Activated CD8-positive, alpha-beta memory T cell treated with anti-CD3 and anti-CD28 coated beads for 1 hour (primary cell): Measurements from ENCODE around the gene SHISA6.

Experiments used
- DNase-seq, 2 donors: peaks; one replicate each; pipeline ENCODE4 v3.0.0-alpha.2; 2020; ENCODE audit warnings: low read depth in 1 of 2; ENCODE audit errors: extremely low read depth in 1 of 2

The SHISA6 gene

DNA sequence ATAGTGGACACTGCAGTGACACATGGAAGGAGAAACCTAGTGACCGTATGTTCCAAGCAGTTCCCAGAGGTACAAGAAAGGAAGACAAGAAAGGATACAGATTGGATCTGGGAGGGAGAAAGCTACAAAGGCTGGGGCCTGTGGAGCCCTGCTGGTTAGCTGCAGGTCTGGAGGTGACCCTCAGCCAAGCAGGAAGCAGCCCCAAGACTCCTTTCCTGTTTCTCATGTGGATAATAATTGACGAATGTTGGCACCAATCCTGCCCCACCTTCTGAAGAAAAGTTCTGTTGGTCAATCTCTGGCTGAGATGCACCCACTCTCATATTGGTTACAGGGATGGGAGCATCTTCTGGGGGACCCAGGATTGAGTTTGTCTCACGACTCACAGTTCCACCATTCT lies 99.8 kb downstream of the SHISA6 start:
- no peak for DNase-seq

DNA sequence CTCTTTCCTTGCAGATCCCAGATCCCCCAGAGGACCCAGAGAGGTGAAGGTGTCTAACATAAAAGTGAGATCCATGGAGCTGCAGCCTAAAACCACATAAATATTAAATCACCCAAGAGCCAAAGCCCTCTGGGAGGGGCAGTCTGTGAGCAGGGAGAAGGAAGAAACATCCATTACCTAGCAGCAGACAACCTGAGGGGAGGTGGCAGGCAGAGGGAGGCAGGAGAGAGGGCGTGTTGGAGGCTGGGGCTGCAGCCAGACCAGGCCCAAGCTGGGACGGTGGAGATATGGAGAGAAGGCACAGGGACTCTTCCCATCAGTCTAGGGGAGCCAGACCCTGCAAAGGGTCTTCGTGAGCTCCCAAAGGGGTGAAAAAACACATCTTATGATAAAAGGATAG lies 101.1 kb downstream of the SHISA6 start:
- no peak for DNase-seq

GRCh38 chr17:11349106-11349505 lies 108.1 kb downstream of the SHISA6 start:
- no peak for DNase-seq

GRCh38 chr17:11351479-11351878 lies 110.5 kb downstream of the SHISA6 start:
- DNase-seq = no peak

GRCh38 chr17:11353601-11354000 lies 112.6 kb downstream of the SHISA6 start:
- no peak for DNase-seq

DNA sequence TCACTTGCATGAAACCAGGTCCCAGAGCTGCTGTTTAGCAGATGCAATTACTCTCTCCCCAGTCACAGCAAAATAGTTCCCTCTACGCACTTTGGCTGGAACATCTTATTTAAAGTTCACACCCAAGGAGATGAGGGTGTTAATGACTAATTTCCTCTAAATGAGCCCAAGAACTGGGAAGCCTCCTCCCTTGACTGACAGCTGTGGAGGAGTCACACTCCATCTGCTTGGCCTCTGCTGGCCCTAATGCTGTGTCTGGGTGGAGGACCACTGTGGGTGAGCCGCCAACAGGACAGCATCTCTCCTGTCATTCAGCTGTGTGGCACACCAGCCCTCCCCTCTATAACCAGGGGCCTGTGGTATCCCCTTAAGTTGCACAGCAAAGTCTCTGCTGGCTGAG lies 115.4 kb downstream of the SHISA6 start:
- DNase-seq = no peak

DNA sequence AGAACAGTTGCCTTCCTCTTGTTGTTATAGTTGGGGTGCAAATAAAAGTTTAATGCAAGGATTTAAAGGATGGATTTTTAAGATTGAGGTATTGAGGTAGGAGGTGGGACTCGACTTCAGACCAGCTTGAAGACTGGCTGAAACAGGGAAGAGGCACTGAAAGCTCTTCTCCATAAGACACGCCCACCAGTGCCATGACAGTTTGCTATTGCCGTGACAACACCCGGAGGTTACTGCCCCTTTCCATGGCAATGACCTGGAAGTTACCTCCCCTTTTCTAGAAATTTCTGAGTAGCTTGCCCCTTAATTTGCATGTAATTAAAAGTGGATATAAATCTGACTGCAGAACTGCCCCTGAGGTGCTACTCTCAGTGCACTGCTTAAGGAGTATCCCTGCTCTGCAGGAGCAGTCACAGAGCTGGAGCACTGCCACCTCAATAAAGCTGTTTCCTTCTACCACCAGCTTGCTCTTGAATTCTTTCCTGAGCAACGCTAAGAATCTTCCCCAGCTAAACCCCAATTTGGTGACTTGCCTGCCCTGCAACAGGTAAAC lies 122.6 kb downstream of the SHISA6 start:
- no peak for DNase-seq

DNA sequence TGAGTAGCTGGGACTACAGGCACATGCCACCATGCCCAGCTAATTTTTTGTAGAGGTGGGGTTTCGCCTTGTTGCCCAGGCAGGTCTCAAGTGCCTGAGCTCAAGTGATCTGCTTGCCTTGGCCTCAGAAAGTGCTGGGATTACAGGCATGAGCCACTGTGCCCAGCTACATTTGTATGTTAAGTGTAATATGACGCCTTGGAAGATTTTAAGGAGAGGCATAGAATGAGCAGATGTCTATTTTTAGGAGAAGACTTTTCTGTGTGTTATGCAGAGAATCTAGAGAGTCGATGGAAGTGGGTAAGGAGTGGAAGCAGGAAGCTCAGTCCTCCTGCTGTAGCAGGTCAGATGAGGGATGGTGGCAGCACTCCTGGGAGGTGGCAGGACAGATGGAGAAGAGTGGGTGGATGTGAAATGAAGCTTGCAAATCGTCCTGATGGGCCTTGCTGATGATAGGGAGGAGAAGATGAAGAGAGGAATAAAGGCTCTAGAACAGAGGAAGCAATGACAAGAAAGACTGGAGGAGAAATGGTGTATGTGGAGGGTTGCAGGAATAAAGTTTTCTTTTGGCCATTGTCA lies 125.3 kb downstream of the SHISA6 start:
- DNase-seq = no peak

DNA sequence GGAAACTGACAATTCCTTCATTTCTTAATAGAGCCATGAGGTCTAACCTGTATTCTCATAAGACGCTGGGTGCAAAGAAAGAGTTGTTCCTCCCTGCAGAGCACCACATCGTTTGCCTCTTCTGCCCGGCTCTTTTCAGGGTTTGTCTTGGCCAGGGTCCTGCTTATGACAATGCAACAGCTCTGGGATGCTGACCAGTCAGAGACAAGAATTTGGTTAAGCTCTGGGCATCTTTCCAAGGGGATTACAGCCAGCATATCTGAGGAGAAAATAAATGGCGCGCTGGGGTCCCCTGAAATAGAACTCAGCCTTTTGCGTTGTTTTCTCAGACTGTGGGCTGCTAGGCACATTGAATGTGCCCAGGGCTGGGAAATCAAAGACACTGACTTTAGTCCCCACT lies 128.6 kb downstream of the SHISA6 start:
- DNase-seq = no peak

- DNase-seq = no peak
Observed at GRCh38 chr17:11372692-11373091, 131.7 kb downstream of the SHISA6 start.

GRCh38 chr17:11378506-11378905 lies 137.5 kb downstream of the SHISA6 start:
- DNase-seq = no peak

GRCh38 chr17:11380761-11381160 lies 139.7 kb downstream of the SHISA6 start:
- no peak for DNase-seq

DNA sequence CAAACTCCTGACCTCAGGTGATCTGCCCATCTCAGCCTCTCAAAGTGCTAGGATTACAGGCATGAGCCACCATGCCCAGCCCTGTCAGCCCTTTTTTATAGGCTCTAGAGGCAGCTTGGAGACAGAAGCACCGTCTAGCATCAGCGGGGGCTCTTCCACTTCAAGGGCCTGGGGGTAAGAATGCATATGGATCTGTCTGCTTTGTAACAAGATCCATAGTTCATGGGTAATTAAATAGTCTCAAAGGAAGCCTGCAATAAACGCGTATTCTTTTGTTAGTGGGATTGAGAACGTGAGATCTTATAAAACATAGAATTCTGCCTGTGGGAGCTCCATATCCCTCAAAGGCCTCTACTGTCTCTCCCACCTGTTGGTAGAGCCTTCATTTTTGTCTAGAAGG lies 142.1 kb downstream of the SHISA6 start:
- DNase-seq = no peak

GRCh38 chr17:11384131-11384530 lies 143.1 kb downstream of the SHISA6 start:
- no peak for DNase-seq

DNA sequence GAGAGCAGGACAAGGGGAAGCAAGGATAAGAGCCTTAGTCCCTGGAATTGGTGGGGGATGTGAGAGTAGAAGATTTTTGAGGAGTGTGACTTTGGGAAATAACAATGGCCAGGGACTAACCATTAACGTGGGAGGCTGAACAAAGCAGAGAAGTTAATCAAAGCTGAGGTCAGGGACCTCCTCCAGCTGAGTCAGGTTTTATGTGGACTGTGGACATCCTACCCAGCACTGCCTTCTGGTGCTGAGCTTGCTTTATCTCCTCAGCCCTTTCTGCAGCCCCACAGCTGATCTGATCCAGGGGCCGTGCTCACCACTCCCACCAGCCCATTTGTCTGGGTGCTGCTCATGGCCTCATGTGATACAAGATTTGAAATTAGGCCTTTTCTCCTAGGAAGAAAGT lies 146.6 kb downstream of the SHISA6 start:
- no peak for DNase-seq

GRCh38 chr17:11388054-11388453 lies 147.0 kb downstream of the SHISA6 start:
- DNase-seq = no peak

GRCh38 chr17:11389583-11389982 lies 148.6 kb downstream of the SHISA6 start:
- no peak for DNase-seq

- no peak for DNase-seq
Observed at GRCh38 chr17:11391134-11391533, 150.1 kb downstream of the SHISA6 start.

GRCh38 chr17:11404431-11405276 lies 163.6 kb downstream of the SHISA6 start:
- DNase-seq = no peak

- no peak for DNase-seq
Observed at GRCh38 chr17:11406716-11407115, 165.7 kb downstream of the SHISA6 start.

DNA sequence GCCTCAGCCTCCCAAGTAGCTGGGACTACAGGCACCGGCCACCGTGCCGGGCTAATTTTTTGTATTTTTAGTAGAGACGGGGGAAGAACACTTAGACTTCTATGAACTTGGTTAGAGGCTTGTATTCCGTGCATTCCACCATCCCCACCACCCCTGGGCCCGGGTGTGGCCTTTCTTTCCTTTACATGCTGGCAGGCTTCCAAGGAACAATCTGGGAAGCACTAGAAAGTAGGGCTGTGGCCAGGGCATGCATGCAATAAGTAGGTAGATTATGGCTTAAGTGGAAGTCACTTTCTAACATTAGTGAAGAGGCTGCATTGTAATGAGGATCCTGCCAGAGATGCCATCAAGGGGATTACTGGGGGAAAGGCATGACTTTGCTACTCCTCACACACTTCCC lies 171.6 kb downstream of the SHISA6 start:
- no peak for DNase-seq

DNA sequence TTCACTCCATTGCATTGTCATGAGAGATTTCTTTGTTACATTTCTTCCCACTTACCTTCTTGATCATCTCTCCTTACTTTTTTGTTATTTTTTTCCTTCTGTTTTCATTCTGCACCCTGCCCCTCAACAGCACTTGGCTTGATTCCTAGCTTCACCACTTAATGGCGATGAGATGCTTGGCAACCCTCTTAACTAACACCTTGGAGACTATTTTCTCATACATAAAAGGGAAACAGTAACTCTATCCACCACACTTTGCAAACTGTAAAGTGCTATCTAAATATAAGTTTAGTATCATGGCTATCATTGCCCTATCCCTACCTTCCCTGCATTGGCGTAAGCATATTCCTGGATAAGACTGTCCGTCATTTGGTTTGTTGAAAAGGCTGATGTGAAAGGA lies 177.3 kb downstream of the SHISA6 start:
- DNase-seq = no peak
